ENCODE data around the gene RFC3.

RFC3 gene

DNA sequence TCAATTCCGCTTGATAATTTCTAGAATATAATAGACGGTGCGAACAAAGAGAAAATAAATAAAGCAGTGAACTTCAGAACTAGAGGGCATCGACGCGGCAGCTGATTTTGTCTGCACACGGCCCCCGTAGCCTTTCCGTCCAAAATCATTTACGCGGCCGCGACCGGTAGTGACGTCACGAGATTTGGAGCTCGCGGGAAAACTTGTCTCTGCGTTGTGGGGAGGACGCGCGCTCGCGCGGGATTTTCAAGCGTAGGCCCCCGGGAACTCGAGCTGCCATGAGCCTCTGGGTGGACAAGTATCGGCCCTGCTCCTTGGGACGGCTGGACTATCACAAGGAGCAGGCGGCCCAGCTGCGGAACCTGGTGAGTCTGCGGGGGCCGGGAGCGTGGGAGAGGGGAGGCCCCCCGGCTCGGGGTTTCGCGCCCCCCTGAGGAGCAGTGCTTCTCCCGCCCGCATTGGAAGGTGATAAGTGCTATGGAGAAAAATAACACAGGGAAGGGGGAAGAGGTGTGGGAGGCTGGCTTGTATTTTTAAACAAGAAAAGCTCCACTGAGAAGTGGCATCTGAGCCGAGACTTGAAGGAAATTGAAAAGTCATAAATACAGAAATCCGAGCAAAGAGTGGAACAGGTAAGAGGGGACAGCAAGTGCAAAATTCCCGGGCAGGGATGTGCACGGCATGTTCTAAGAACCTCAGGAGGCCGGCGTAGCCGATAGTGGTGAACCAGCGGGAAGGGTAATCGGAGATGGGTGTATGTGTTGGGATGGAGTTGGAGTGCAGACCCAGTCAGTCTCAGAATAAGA, at the start of gene RFC3 (continued):
- TF ChIP-seq ZNF639 (tag by site-specific recombination; IDR thresholded peaks at IDR 0.05): peak; percentile 81
- TF ChIP-seq, protein P1, sequence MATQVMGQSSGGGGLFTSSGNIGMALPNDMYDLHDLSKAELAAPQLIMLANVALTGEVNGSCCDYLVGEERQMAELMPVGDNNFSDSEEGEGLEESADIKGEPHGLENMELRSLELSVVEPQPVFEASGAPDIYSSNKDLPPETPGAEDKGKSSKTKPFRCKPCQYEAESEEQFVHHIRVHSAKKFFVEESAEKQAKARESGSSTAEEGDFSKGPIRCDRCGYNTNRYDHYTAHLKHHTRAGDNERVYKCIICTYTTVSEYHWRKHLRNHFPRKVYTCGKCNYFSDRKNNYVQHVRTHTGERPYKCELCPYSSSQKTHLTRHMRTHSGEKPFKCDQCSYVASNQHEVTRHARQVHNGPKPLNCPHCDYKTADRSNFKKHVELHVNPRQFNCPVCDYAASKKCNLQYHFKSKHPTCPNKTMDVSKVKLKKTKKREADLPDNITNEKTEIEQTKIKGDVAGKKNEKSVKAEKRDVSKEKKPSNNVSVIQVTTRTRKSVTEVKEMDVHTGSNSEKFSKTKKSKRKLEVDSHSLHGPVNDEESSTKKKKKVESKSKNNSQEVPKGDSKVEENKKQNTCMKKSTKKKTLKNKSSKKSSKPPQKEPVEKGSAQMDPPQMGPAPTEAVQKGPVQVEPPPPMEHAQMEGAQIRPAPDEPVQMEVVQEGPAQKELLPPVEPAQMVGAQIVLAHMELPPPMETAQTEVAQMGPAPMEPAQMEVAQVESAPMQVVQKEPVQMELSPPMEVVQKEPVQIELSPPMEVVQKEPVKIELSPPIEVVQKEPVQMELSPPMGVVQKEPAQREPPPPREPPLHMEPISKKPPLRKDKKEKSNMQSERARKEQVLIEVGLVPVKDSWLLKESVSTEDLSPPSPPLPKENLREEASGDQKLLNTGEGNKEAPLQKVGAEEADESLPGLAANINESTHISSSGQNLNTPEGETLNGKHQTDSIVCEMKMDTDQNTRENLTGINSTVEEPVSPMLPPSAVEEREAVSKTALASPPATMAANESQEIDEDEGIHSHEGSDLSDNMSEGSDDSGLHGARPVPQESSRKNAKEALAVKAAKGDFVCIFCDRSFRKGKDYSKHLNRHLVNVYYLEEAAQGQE (tag by site-specific recombination; IDR thresholded peaks at IDR 0.05): 0 out of 2 replicates have a peak, but pooled peaks have one; percentile 22
- TF ChIP-seq ZBTB21 (tag by site-specific recombination; IDR thresholded peaks at IDR 0.05): peak; percentile 98
- TF ChIP-seq ZBTB6 (tag by site-specific recombination; IDR thresholded peaks at IDR 0.05): peak; percentile 76
- TF ChIP-seq ZIC2 (tag by site-specific recombination; IDR thresholded peaks at IDR 0.05): peak; percentile 71
- TF ChIP-seq ZXDB (tag by site-specific recombination; IDR thresholded peaks at IDR 0.05): peak; percentile 84
- no peak; the same call in 1 of the 2 replicates for TF ChIP-seq ZNF677 (tag by site-specific recombination; IDR thresholded peaks at IDR 0.05)
- peak; percentile 94 for TF ChIP-seq ZNF580 (tag by site-specific recombination; IDR thresholded peaks at IDR 0.05)
- TF ChIP-seq ZBTB17 (tag by site-specific recombination; IDR thresholded peaks at IDR 0.05): peak; percentile 88
- peak; percentile 80 for TF ChIP-seq GLI4 (tag by site-specific recombination; IDR thresholded peaks at IDR 0.05)
- TF ChIP-seq KLF16 (tag by site-specific recombination; IDR thresholded peaks at IDR 0.05): 0 out of 2 replicates have a peak, but pooled peaks have one; percentile 41
- 0 out of 2 replicates have a peak, but pooled peaks have one; percentile 66 for TF ChIP-seq ZEB2 (tag by site-specific recombination; IDR thresholded peaks at IDR 0.05)
- peak; percentile 59; the same call in 1 of the 2 replicates for TF ChIP-seq ZFP69B (tag by site-specific recombination; IDR thresholded peaks at IDR 0.05)
- peak; percentile 74 for TF ChIP-seq WT1 (tag by site-specific recombination; IDR thresholded peaks at IDR 0.05)
- peak; percentile 69 for TF ChIP-seq ZNF2 (tag by site-specific recombination; IDR thresholded peaks at IDR 0.05)
- peak; percentile 83; the same call in 1 of the 2 replicates for TF ChIP-seq ZNF76 (tag by site-specific recombination; IDR thresholded peaks at IDR 0.05; ENCODE audit: borderline replicate concordance, low read depth)
- peak; percentile 41; the same call in 1 of the 2 replicates for TF ChIP-seq ZNF10 (tag by site-specific recombination; IDR thresholded peaks at IDR 0.05)
- TF ChIP-seq IKZF3 (tag by site-specific recombination; IDR thresholded peaks at IDR 0.05): 0 out of 2 replicates have a peak, but pooled peaks have one; percentile 72
- peak; percentile 99 for TF ChIP-seq ATF2 (tag by site-specific recombination; IDR thresholded peaks at IDR 0.05; ENCODE audit: low read depth)
- TF ChIP-seq ZNF121 (tag by site-specific recombination; IDR thresholded peaks at IDR 0.05): peak; percentile 65; the same call in 1 of the 2 replicates
- no peak for TF ChIP-seq ZNF266 (tag by site-specific recombination; IDR thresholded peaks at IDR 0.05; ENCODE audit: low read depth)
- TF ChIP-seq ZNF548 (tag by site-specific recombination; IDR thresholded peaks at IDR 0.05): no peak
- peak; percentile 47; the same call in 1 of the 2 replicates for TF ChIP-seq SCRT2 (tag by site-specific recombination; IDR thresholded peaks at IDR 0.05)
- TF ChIP-seq ZFP41 (tag by site-specific recombination; IDR thresholded peaks at IDR 0.05; ENCODE audit: borderline replicate concordance): no peak
- peak; percentile 95 for TF ChIP-seq ZFP37 (tag by site-specific recombination; IDR thresholded peaks at IDR 0.05)
- TF ChIP-seq, protein P2, sequence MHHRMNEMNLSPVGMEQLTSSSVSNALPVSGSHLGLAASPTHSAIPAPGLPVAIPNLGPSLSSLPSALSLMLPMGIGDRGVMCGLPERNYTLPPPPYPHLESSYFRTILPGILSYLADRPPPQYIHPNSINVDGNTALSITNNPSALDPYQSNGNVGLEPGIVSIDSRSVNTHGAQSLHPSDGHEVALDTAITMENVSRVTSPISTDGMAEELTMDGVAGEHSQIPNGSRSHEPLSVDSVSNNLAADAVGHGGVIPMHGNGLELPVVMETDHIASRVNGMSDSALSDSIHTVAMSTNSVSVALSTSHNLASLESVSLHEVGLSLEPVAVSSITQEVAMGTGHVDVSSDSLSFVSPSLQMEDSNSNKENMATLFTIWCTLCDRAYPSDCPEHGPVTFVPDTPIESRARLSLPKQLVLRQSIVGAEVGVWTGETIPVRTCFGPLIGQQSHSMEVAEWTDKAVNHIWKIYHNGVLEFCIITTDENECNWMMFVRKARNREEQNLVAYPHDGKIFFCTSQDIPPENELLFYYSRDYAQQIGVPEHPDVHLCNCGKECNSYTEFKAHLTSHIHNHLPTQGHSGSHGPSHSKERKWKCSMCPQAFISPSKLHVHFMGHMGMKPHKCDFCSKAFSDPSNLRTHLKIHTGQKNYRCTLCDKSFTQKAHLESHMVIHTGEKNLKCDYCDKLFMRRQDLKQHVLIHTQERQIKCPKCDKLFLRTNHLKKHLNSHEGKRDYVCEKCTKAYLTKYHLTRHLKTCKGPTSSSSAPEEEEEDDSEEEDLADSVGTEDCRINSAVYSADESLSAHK (tag by site-specific recombination; IDR thresholded peaks at IDR 0.05): peak; percentile 52; the same call in 1 of the 2 replicates
- TF ChIP-seq, protein P3, sequence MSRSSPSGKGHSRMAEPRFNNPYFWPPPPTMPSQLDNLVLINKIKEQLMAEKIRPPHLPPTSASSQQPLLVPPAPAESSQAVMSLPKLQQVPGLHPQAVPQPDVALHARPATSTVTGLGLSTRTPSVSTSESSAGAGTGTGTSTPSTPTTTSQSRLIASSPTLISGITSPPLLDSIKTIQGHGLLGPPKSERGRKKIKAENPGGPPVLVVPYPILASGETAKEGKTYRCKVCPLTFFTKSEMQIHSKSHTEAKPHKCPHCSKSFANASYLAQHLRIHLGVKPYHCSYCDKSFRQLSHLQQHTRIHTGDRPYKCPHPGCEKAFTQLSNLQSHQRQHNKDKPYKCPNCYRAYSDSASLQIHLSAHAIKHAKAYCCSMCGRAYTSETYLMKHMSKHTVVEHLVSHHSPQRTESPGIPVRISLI (tag by site-specific recombination; IDR thresholded peaks at IDR 0.05): no peak
- peak; percentile 49; the same call in 1 of the 2 replicates for TF ChIP-seq ZSCAN30 (tag by site-specific recombination; IDR thresholded peaks at IDR 0.05)

Measured in HEK293 (cell line).